ENCODE measurements around the gene AGAP1.
"Not testable (repeated sequence)": the region's sequence is repeated elsewhere in the genome, so short reads cannot be mapped to it uniquely, and the experiment has no call there.

The AGAP1 gene

DNA sequence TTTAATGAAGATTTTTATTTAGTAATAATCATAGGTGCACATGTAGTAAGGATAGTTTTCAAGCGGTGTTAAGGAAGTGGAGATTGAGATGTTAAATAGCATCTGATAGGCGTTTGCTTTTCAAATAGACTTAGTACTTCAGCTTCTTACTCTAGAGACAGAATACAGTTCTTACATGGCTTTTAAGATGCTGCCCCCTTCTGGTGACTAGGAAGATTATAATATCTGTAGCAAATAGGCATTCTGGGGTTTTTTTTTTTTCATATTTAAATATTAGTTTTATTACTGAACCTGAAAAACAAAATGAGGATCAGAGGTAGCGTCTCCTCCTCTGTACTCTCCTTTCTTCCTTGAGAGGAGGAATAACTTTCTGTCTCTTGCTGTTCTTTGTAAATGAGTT lies 100.2 kb downstream of the AGAP1 start:
- Mint-ChIP-seq H3K27me3 (peaks cover 7% of the 10 kb centered on the region), H3K4me1 (no peaks in the 10 kb centered on the region), H3K27ac (no peak overlapping the region), H3K4me3 (no peak overlapping the region), H3K36me3 (ENCODE audit: low read depth) (no peaks in the 10 kb centered on the region), H3K9me3 (no peaks in the 10 kb centered on the region)
- DNase-seq, result no peak
- no peak for ATAC-seq

DNA sequence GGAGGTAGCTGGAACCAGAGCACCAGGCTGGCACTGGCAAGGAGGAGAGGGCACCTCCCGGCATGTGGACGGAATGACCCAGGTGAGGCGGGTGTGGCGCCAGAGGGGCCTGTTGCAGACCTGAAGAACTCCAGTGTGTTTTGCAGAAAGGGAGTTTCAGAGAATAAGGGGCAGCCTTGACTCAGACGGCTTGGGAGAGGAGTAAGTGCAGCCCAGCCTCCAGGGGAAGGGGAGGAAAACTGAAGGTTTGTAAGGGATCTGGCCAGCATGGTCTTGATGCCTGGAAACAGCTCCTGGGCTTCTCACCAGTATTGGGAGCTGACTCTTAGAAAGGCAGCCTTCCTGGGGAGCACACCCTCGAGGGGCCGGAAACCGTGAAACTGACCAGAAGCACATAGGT lies 101.1 kb downstream of the AGAP1 start:
- DNase-seq, result no peak

DNA sequence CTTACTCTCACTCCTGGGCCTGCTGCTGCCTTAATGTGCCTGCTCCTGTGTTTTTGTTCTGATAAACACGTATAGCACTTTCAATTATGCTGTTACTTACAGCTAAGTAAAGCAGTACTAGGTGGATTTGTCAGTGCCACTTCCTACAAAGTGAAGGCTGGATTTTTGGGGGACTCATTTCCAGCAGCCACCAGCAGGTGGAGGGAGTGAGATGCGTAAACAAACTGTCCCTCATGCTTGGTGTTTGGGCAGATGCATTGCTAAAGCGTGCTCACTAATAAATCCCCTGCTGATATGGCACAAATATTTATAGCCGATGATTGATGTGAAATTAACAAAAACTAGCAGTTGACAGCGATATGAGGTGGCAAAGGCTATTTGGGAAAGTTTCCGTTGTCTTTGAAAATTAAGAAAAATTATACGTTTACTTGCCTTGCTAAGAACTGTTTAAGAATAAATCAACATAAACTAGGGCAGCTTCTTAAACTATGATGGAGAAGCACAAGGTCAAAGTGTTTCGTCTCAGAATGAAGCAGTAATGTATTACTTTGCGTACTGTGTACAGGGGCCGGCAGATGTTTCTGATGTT lies 101.7 kb downstream of the AGAP1 start:
- Mint-ChIP-seq H3K4me3 (no peak overlapping the region), H3K27me3 (peaks cover 7% of the 10 kb centered on the region), H3K36me3 (ENCODE audit: low read depth) (no peaks in the 10 kb centered on the region), H3K4me1 (no peaks in the 10 kb centered on the region), H3K9me3 (no peaks in the 10 kb centered on the region), H3K27ac (no peak overlapping the region)
- DNase-seq (peak; percentile 53), ATAC-seq (no peak)

More for the DNA sequence above, 101.1 kb downstream of the AGAP1 start:
- H3K4me1 Mint-ChIP-seq, result no peaks in the 10 kb centered on the region
- H3K4me3 Mint-ChIP-seq, result no peak overlapping the region
- ATAC-seq, result no peak
- H3K27me3 Mint-ChIP-seq, result peaks cover 7% of the 10 kb centered on the region
- no peaks in the 10 kb centered on the region for H3K9me3 Mint-ChIP-seq
- no peaks in the 10 kb centered on the region for H3K36me3 Mint-ChIP-seq (ENCODE audit: low read depth)
- H3K27ac Mint-ChIP-seq, result no peak overlapping the region

DNA sequence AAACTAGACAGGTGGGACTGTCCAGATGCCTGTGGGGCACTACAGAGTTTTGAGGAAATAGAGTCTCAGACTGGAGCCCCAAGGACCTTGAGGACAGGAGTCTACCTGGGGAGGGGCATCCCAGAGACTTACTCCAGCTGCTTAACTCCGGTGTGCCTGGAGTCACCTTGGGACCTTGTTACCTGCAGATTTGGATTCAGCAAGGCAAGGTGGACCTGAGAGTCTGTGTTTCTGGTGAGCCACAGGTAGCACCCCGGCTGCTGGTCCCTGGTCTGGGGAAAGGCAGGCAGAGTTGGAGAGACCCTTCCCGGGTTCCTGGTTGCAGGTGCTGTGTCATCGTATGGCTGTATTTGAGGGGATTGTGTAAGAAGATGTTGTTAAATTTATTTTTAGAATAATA lies 102.4 kb downstream of the AGAP1 start:
- peaks cover 7% of the 10 kb centered on the region for H3K27me3 Mint-ChIP-seq

DNA sequence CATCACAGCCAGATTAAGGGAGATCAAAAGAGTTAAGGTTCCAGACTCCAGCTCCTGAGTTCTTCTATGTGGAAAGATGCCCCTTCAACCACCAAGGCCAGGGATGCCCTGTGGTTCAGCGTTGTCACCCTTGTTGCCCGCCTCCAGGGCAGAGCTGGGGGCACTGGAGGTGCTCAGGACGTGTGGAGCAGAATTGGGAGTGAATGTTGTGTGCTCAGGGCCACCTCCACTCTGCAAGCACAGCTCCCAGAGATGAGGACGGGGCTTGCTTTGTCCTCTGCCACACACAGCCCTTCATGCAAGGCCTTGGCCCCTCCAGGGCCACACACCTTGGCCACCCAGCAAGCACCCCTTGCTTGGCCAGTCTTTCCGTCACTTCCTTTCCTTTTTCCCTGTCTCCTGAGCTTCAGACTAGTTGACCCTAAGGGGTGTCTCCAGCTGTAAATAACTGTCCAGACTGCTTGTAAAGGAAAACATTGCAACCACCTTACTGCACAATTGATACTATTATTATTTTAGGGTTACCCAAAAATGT lies 103.3 kb downstream of the AGAP1 start:
- H3K4me3 Mint-ChIP-seq, result no peak overlapping the region
- no peak for ATAC-seq

More for the DNA sequence above, 102.4 kb downstream of the AGAP1 start:
- Mint-ChIP-seq H3K4me1 (no peaks in the 10 kb centered on the region), H3K27ac (no peak overlapping the region), H3K9me3 (no peaks in the 10 kb centered on the region), H3K36me3 (ENCODE audit: low read depth) (no peaks in the 10 kb centered on the region), H3K4me3 (no peak overlapping the region)
- DNase-seq (no peak), ATAC-seq (no peak)

DNA sequence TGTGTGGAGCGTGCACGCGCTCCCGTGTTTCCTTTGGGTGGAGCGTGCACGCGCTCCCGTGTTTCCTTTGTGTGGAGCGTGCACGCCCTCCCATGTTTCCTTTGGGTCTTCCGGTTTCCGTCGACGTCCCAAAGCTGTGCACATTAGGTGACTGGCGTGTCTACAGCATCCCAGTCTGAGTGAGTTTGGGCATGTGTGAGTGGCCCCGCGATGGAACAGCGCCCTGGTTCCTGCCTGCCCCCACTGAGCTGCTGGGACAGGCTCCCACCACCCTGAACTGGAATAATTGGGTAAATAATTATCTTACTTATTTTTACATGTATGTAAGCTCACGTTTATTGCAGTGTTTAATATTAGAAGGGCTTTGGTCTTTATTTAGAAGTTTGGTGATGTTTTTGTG lies 104.2 kb downstream of the AGAP1 start:
- Mint-ChIP-seq H3K9me3 (peaks cover 7% of the 10 kb centered on the region), H3K36me3 (ENCODE audit: low read depth) (peaks cover under 1% of the 10 kb centered on the region), H3K27ac (no peak overlapping the region), H3K27me3 (peaks cover 2% of the 10 kb centered on the region), H3K4me3 (no peak overlapping the region), H3K4me1 (no peaks in the 10 kb centered on the region)
- no peak for DNase-seq
- no peak for ATAC-seq

More for the DNA sequence above, 103.3 kb downstream of the AGAP1 start:
- H3K4me1 Mint-ChIP-seq, result no peaks in the 10 kb centered on the region
- H3K36me3 Mint-ChIP-seq (ENCODE audit: low read depth), result no peaks in the 10 kb centered on the region
- peaks cover 7% of the 10 kb centered on the region for H3K27me3 Mint-ChIP-seq
- no peak overlapping the region for H3K27ac Mint-ChIP-seq
- no peak for DNase-seq
- H3K9me3 Mint-ChIP-seq, result peaks cover under 1% of the 10 kb centered on the region

DNA sequence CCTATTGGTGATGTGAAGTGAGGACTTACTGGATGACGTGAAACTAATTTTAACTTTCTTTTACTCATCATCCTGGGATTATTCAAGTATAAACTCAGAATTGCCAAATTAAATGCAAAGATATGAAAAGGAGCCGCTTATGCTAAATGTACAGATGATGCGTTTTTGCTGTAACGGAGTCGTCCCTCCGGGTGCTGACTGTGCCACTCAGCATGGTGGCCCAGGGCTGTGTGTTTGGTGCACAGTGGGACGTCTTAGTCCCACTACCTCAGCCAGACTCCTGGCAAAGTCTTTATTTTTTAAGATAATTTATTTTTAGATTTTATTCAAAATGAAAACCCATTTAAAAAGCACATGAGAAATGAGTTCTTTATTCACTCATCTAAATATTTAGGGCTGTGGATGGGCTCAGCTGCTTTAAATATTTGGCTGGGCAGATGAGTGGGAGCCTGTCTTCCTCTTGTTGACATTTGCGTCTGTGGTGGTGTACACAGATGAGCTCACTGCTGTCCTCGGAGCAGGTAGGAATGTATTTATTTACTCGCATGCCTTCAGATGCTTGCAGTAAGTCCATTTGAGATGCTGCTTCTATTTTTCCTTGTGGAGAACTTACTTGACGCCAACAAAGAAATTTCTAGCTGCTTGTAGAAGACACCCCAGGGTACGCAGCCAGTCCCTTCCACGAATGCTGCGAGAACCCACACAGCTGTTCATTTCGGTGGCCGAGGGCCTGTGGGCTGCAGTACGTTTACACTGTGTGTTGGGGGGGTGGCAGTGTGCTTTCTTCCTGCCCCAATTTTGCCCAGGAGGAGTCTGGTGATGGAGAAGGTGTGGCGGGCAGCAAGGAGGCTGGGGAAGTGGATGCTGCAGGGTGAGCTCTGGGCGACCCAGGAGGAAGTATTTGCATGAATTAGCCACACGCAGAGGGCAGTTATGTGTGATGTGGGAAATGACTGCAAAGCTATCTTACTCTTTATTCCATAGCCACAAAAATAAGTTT lies 105.0 kb downstream of the AGAP1 start:
- Mint-ChIP-seq H3K27ac (no peak overlapping the region), H3K27me3 (peaks cover 2% of the 10 kb centered on the region), H3K9me3 (peaks cover 15% of the 10 kb centered on the region), H3K4me1 (no peaks in the 10 kb centered on the region), H3K4me3 (no peak overlapping the region), H3K36me3 (ENCODE audit: low read depth) (peaks cover 3% of the 10 kb centered on the region)
- DNase-seq, result no peak
- ATAC-seq, result no peak

DNA sequence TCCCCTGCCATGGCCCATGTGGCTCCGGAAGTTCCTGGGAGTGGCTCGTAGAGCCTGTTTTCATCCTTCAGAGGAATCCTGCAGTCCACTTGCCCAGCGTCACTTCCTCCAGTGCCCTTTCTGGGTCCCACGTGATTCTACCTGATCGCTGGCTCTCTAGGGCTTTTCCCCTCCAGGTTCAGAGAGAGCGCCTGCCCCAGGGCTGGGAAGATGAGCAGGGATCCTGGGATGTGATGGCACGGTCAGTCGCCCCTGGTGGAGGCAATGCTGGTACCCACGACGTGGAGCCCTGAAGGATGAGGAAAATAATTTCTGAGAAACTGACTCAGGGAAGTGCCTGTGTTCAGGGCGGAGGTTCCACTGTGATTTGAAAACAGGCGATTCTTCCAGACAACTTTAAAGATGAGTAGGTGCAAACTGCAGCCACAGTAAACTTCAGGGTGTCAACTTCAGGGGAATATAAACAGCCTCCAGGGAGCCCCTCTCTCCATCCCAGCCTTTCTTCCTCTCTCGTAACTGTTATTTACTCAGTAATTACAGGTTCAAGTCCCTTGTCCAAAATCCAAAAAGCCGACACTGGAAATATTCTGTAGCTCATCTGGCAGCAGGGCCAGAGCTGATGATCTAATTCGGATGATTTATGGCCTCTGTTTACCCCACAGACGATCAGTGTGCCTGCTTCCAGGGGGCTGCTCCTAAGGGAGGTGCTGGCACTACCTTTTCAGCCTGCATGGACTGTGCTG lies 105.9 kb downstream of the AGAP1 start:
- no peak for DNase-seq
- peaks cover 3% of the 10 kb centered on the region for H3K36me3 Mint-ChIP-seq (ENCODE audit: low read depth)
- no peaks in the 10 kb centered on the region for H3K4me1 Mint-ChIP-seq
- H3K27ac Mint-ChIP-seq, result no peak overlapping the region
- H3K27me3 Mint-ChIP-seq, result no peaks in the 10 kb centered on the region
- H3K9me3 Mint-ChIP-seq, result peaks cover 15% of the 10 kb centered on the region
- H3K4me3 Mint-ChIP-seq, result no peak overlapping the region
- no peak for ATAC-seq

DNA sequence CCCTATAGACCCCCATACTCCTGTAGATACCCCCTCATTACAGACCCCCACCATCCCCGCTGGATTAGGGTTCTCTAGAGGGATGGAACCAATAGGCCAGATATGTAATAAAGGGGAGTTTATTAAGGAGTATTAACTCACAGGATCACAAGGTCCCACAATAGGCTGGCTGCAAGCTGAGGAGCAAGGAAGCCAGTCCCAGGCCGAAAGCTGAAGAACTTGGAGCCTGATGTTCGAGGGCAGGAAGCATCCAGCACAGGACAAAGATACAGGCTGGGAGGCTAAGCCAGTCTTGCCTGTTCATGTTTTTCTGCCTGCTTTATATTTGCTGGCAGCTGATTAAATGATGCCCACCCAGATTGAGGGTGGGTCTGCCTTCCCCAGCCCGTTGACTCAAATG lies 106.6 kb downstream of the AGAP1 start:
- Mint-ChIP-seq H3K4me1 (no peaks in the 10 kb centered on the region), H3K27ac (no peak overlapping the region), H3K4me3 (no peak overlapping the region), H3K27me3 (no peaks in the 10 kb centered on the region), H3K36me3 (ENCODE audit: low read depth) (peaks cover 3% of the 10 kb centered on the region), H3K9me3 (peaks cover 15% of the 10 kb centered on the region)
- DNase-seq (no peak), ATAC-seq (no peak)

DNA sequence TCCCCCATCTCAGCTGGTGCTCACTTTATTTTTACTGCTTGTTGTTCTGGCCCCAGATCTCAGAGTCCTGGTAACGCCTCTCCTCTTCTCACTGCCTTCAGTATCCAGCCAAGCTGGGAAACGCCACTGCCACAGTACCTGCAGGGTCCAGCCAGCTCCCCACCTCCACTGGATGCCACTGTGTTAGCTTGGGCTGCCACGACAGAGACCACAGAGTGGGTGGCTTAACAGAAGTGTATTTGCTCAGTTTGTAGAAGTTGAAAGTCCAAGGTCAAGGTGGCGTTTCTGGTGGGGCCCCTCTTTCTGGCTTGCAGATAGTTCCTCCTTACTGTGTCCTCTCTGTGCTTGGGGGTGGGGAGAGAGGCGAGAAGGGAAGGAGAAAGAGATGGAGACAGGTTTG lies 107.1 kb downstream of the AGAP1 start:
- Mint-ChIP-seq H3K27me3 (no peaks in the 10 kb centered on the region), H3K9me3 (peaks cover 15% of the 10 kb centered on the region), H3K27ac (no peak overlapping the region), H3K36me3 (ENCODE audit: low read depth) (peaks cover 3% of the 10 kb centered on the region), H3K4me1 (no peaks in the 10 kb centered on the region), H3K4me3 (no peak overlapping the region)
- DNase-seq (no peak), ATAC-seq (no peak)

DNA sequence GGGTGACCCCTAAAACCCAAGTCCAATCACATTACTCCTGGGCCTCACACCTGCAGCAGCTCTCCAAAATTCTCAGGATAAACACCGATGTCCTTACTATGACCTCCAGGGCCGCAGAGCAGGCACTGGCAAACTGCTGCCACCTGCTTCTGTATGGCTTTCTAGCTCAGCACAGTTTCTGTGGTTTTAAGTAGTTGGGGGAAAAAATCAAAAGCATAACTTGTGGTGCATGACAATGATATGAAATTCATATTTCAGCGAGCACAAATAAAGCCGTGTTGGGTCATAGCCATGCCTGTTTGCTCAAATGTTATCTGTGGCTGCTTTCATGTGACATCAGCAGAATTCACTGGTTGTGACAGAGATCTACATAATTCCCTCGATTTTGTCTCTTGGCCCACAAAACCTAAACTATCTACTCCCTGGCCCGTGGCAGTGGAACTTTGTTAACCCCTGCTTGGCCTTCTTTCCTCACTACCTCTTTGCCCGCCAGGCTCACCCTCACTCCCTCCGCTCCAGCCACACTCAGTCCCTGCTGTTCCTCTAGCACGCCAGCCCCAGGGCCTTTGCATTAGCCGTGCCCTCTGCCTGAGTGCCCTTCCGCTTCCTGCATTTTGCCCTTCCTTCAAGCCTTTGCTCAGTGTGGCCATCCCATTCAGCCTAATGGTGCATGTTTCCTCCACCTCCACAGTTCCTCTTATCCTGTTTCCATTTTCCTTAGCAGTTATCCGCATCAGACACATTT lies 108.3 kb downstream of the AGAP1 start:
- DNase-seq (no peak), ATAC-seq (no peak)
- Mint-ChIP-seq H3K27me3 (no peaks in the 10 kb centered on the region), H3K4me1 (no peaks in the 10 kb centered on the region), H3K36me3 (ENCODE audit: low read depth) (peaks cover 3% of the 10 kb centered on the region), H3K9me3 (peaks cover 15% of the 10 kb centered on the region), H3K27ac (no peak overlapping the region), H3K4me3 (no peak overlapping the region)

DNA sequence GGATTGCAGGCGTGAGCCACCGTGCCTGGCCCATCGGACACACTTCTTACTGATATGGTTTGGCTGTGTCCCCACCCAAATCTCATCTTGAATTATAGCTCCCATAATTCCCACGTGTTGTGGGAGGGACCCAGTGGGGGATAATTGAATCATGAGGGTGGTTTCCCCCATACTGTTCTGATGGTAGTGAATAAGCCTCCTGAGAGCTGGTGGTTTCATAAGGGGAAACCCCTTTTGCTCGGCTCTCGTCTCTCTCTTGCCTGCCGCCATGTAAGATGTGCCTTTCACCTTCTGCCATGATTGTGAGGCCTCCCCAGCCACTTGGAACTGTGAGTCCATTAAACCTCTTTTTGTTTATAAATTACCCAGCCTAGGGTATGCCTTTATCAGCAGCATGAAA lies 109.1 kb downstream of the AGAP1 start:
- H3K27ac Mint-ChIP-seq; DNase-seq; ATAC-seq; H3K4me1 Mint-ChIP-seq; H3K27me3 Mint-ChIP-seq; H3K4me3 Mint-ChIP-seq; H3K36me3 Mint-ChIP-seq (ENCODE audit: low read depth): not testable (repeated sequence)
- H3K9me3 Mint-ChIP-seq, result peaks cover 15% of the 10 kb centered on the region

DNA sequence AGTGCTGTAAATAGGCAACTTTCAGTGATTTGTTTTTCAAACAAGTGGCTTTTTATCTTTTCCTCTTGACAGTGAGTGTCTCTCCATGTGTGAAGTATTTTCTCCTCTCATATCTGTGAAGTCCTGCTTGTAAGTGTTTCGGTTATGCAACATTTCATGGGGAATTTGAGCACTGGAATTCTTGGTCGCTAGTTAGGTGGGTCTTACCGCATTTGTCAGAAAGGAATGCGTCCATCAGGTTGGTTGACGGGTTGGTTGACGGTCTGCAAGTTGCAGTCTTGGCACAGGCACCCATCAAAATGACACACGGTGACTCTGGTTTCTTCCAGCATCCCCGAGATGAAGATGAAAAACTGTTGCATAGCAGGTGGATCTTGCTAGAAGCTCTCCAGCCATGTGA lies 109.8 kb downstream of the AGAP1 start:
- H3K36me3 Mint-ChIP-seq (ENCODE audit: low read depth), result peaks cover 3% of the 10 kb centered on the region
- H3K4me3 Mint-ChIP-seq, result no peak overlapping the region
- no peak overlapping the region for H3K27ac Mint-ChIP-seq
- H3K9me3 Mint-ChIP-seq, result peaks cover 15% of the 10 kb centered on the region
- no peaks in the 10 kb centered on the region for H3K4me1 Mint-ChIP-seq
- ATAC-seq (no peak), DNase-seq (no peak)
- H3K27me3 Mint-ChIP-seq, result no peaks in the 10 kb centered on the region
